Fibroblast of pulmonary artery (primary cell): ENCODE results near the gene MYLK3.

ENCODE experiments used
- DNase-seq: peaks from one replicate; pipeline ENCODE4 v3.0.0-alpha.2; 2010; ENCODE audit warnings: low read depth
- H3K4me3 ChIP-seq: replicated peaks from 2 replicates; pipeline ENCODE4 v1.5.1; 2011; ENCODE audit warnings: low read depth, mild to moderate bottlenecking, control low read depth, low read length, moderate library complexity
- CTCF ChIP-seq: IDR thresholded peaks from 2 replicates; pipeline ENCODE4 v1.5.1; 2011; ENCODE audit warnings: mild to moderate bottlenecking, control low read depth, low read length, inconsistent platforms; ENCODE audit errors: missing control alignments

The MYLK3 gene

GRCh38 chr16:46759309-46759708 lies 11.2 kb upstream of the MYLK3 start:
- H3K4me3 ChIP-seq: no peak overlapping the region
- TF ChIP-seq CTCF: no peak
- DNase-seq: no peak

GRCh38 chr16:46757339-46758050 lies 9.4 kb upstream of the MYLK3 start:
- TF ChIP-seq CTCF: no peak
- no peak overlapping the region for H3K4me3 ChIP-seq
- DNase-seq: no peak

GRCh38 chr16:46756772-46757171 lies 8.6 kb upstream of the MYLK3 start:
- no peak for TF ChIP-seq CTCF
- no peak overlapping the region for H3K4me3 ChIP-seq
- DNase-seq: no peak

- no peak for TF ChIP-seq CTCF
- no peak for DNase-seq
- H3K4me3 ChIP-seq: no peak overlapping the region
Measured at GRCh38 chr16:46753015-46753414, 4.9 kb upstream of the MYLK3 start.

DNA sequence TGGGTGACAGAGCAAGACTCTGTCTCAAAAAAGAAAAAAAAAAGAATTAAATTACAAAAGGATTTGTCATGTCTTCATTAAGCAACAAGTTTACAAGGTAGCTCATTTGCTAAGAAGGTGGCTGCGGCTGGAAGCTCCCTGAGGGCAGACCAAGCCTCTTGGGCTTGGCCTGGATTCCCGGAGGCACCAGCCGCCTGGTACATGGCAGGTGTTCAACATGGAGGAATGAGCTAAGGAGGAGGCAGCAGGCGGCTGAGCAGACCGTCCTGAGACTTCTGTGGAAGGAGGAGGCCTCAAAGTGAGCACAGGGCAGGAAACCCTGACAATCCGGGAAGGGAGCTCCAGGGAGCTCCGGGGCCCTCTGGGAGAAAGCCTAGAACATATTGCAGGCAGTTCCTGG lies 3.2 kb upstream of the MYLK3 start:
- no peak overlapping the region for H3K4me3 ChIP-seq
- TF ChIP-seq CTCF: no peak
- DNase-seq: no peak

GRCh38 chr16:46748775-46749705 lies 896 bp upstream of the MYLK3 start:
- no peak for DNase-seq
- no peak for TF ChIP-seq CTCF
- H3K4me3 ChIP-seq: no peak overlapping the region
